GM12865 (cell line): ENCODE results near the gene NAA50.

Experiments
- DNase-seq: peaks from one replicate; pipeline ENCODE4 v3.0.0; 2010; ENCODE audit warnings: low read depth
- H3K4me3 ChIP-seq: 2 replicates; pipeline ENCODE4 v1.5.1; 2011; ENCODE audit warnings: mild to moderate bottlenecking, low read depth, low read length, control low read depth
- TF ChIP-seq, protein P1 (sequence below): IDR thresholded peaks from 2 replicates; pipeline ENCODE4 v1.5.1; 2011; ENCODE audit warnings: low read length, control low read depth, low read depth, inconsistent platforms; ENCODE audit not compliant: insufficient read depth; ENCODE audit errors: missing control alignments

The NAA50 gene

DNA sequence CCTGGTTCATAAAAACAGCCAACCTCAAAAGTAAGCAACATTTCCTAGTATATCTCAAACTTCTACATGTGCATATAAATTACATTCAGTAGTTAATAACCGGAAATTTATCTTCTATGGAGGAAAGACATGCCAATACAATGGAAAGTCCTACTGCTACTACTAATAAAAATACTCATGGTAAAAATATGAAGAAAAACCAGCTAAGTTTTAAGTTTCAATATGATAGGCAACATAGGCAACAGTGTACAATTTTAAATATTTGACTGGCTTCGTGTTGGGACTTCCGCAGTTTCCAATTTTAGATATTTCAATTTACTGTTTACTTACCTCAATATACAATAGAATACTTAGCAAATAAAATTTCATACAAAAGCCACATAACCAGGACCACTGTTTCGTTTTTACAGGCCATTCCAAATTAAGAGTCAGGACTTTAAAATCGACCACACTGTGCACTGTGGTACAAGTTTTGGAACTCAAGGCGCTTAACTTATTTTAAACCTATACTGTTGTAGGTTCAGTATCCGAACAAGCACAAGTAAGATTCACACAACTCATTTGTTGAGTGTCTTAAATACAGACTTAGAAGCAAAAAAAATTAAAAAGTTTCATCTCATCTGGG lies 2.9 kb downstream of the NAA50 start:
- TF ChIP-seq, protein P1, sequence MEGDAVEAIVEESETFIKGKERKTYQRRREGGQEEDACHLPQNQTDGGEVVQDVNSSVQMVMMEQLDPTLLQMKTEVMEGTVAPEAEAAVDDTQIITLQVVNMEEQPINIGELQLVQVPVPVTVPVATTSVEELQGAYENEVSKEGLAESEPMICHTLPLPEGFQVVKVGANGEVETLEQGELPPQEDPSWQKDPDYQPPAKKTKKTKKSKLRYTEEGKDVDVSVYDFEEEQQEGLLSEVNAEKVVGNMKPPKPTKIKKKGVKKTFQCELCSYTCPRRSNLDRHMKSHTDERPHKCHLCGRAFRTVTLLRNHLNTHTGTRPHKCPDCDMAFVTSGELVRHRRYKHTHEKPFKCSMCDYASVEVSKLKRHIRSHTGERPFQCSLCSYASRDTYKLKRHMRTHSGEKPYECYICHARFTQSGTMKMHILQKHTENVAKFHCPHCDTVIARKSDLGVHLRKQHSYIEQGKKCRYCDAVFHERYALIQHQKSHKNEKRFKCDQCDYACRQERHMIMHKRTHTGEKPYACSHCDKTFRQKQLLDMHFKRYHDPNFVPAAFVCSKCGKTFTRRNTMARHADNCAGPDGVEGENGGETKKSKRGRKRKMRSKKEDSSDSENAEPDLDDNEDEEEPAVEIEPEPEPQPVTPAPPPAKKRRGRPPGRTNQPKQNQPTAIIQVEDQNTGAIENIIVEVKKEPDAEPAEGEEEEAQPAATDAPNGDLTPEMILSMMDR: no peak
- peak overlapping the region; percentile 96 for H3K4me3 ChIP-seq
- DNase-seq: peak; percentile 52

GRCh38 chr3:113741620-113742019 lies 4.4 kb downstream of the NAA50 start:
- TF ChIP-seq, protein P1: no peak
- no peak for DNase-seq
- H3K4me3 ChIP-seq: peak overlapping the region; percentile 23

DNA sequence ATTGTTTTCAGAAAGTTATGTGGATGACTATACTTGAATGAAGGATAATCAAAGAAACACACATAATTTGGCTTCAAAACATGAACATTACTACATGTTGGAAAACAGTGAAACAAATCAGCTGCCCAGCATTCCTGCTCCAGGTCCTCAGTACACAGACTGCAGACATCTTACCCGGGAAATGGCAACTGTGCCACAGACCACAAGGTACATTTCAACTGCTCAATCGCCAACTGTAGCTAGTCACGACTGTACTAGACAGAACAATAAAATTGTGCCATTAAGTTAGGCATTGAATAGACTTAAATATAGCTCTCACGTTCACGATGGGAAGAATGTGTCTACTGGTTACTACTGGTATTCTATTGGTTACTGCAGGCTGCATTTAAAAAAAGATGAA lies 5.0 kb downstream of the NAA50 start:
- H3K4me3 ChIP-seq: peak overlapping the region; percentile 23; the same call in 1 of the 2 replicates
- TF ChIP-seq, protein P1: no peak
- DNase-seq: peak; percentile 15

DNA sequence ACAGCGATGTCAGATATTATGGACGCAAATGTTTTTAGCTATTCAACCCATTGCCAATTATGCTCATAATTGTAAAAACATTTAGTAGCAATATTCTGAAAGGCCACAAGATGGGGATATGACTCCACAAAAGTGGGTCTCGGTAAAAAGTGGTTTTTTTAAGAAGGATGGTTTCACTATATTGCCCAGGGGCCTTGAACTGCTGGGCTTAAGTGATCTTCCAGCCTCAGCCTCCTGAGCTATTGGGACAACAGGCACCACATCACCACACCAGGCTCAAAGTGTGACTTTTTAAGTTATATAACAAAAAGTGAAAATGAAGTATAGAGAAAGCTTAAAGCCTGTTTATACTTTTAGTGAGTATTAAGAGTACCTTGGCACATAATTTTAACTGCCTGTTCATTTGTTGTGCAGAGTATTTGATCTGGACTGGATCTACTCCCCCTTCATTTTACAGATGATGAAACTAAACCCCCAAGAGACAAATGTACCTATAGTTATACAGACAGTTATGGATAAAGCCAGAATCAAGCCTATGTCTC lies 9.4 kb downstream of the NAA50 start:
- TF ChIP-seq, protein P1: peak; percentile 46
- DNase-seq: peak; percentile 77
- no peak overlapping the region for H3K4me3 ChIP-seq

GRCh38 chr3:113731694-113732093 lies 14.4 kb downstream of the NAA50 start:
- DNase-seq: no peak
- TF ChIP-seq, protein P1: no peak
- no peak overlapping the region for H3K4me3 ChIP-seq

DNA sequence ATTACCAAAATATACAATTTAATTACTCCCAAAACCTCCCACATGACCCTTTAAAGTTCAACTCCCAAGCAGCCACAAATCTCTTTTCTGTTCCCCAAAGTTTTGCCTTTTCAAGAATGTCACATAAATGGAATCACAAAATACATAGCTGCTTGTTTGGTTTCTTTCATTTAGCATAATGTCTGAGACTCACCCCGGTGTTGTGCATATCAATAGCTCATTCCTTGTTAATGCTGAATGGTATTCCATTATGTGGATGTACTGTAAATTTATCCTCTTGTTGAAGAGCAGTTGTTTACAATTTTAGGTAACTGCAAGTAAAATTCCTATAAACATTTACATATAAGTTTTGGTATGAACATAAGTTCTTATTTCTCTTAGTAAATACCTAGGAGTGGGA lies 15.5 kb downstream of the NAA50 start:
- TF ChIP-seq, protein P1: no peak
- DNase-seq: no peak
- no peak overlapping the region for H3K4me3 ChIP-seq

- TF ChIP-seq, protein P1: no peak
- DNase-seq: no peak
- no peak overlapping the region for H3K4me3 ChIP-seq
Observed at GRCh38 chr3:113728661-113729060, 17.4 kb downstream of the NAA50 start.
